Measurements from ENCODE around the gene CSRNP3.
"Not testable (repeated sequence)": the region's sequence is repeated elsewhere in the genome, so short reads cannot be mapped to it uniquely, and the experiment has no call there.

Gene CSRNP3

GRCh38 chr2:165633431-165633830 is 163.9 kb downstream of the CSRNP3 start:
- no peak for DNase-seq (ENCODE audit: low read depth in 2 of 2)

GRCh38 chr2:165634282-165634681 is 164.8 kb downstream of the CSRNP3 start:
- DNase-seq (ENCODE audit: low read depth in 2 of 2): no peak

- no peak for DNase-seq (ENCODE audit: low read depth in 2 of 2)
Measured at GRCh38 chr2:165634855-165635254, 165.4 kb downstream of the CSRNP3 start.

- DNase-seq (ENCODE audit: low read depth in 2 of 2): no peak
Measured at GRCh38 chr2:165635532-165635931, 166.0 kb downstream of the CSRNP3 start.

GRCh38 chr2:165636959-165637358 is 167.5 kb downstream of the CSRNP3 start:
- no peak for DNase-seq (ENCODE audit: low read depth in 2 of 2)

- no peak for DNase-seq (ENCODE audit: low read depth in 2 of 2)
Measured at GRCh38 chr2:165637396-165637795, 167.9 kb downstream of the CSRNP3 start.

GRCh38 chr2:165639504-165639903 is 170.0 kb downstream of the CSRNP3 start:
- DNase-seq (ENCODE audit: low read depth in 2 of 2): no peak

GRCh38 chr2:165640247-165640929 is 170.9 kb downstream of the CSRNP3 start:
- no peak for DNase-seq (ENCODE audit: low read depth in 2 of 2)

- DNase-seq (ENCODE audit: low read depth in 2 of 2): no peak
Measured at GRCh38 chr2:165645930-165646831, 176.7 kb downstream of the CSRNP3 start.

- DNase-seq (ENCODE audit: low read depth in 2 of 2): no peak
Measured at GRCh38 chr2:165647409-165647808, 177.9 kb downstream of the CSRNP3 start.

- DNase-seq (ENCODE audit: low read depth in 2 of 2): no peak
Measured at GRCh38 chr2:165648801-165649200, 179.3 kb downstream of the CSRNP3 start.

- DNase-seq (ENCODE audit: low read depth in 2 of 2): no peak
Measured at GRCh38 chr2:165651233-165651632, 181.7 kb downstream of the CSRNP3 start.

- no peak for DNase-seq (ENCODE audit: low read depth in 2 of 2)
Measured at GRCh38 chr2:165655661-165656060, 186.2 kb downstream of the CSRNP3 start.

GRCh38 chr2:165660361-165660760 is 190.9 kb downstream of the CSRNP3 start:
- DNase-seq (ENCODE audit: low read depth in 2 of 2): no peak

GRCh38 chr2:165662720-165663119 is 193.2 kb downstream of the CSRNP3 start:
- DNase-seq (ENCODE audit: low read depth in 2 of 2): no peak

- no peak for DNase-seq (ENCODE audit: low read depth in 2 of 2)
Measured at GRCh38 chr2:165665614-165666013, 196.1 kb downstream of the CSRNP3 start.

GRCh38 chr2:165666073-165666472 is 196.6 kb downstream of the CSRNP3 start:
- DNase-seq (ENCODE audit: low read depth in 2 of 2): not testable (repeated sequence)

- no peak for DNase-seq (ENCODE audit: low read depth in 2 of 2)
Measured at GRCh38 chr2:165666605-165667004, 197.1 kb downstream of the CSRNP3 start.

GRCh38 chr2:165667375-165667774 is 197.9 kb downstream of the CSRNP3 start:
- no peak for DNase-seq (ENCODE audit: low read depth in 2 of 2)

- no peak for DNase-seq (ENCODE audit: low read depth in 2 of 2)
Measured at GRCh38 chr2:165674780-165675179, 205.3 kb downstream of the CSRNP3 start.

- DNase-seq (ENCODE audit: low read depth in 2 of 2): no peak
Measured at GRCh38 chr2:165675551-165675968, 206.1 kb downstream of the CSRNP3 start.

- no peak for DNase-seq (ENCODE audit: low read depth in 2 of 2)
Measured at GRCh38 chr2:165678882-165679281, 209.4 kb downstream of the CSRNP3 start.

- DNase-seq (ENCODE audit: low read depth in 2 of 2): no peak
Measured at GRCh38 chr2:165679621-165680020, 210.1 kb downstream of the CSRNP3 start.
